ENCODE measurements around the gene NTSR2. TPM values are rescaled to one million over a fixed set of nuclear protein-coding genes. Genes with fewer than 3 reads are reported as not detected.

NTSR2 gene
- total RNA-seq, 1 experiment from 2014 or later, result not detected

DNA sequence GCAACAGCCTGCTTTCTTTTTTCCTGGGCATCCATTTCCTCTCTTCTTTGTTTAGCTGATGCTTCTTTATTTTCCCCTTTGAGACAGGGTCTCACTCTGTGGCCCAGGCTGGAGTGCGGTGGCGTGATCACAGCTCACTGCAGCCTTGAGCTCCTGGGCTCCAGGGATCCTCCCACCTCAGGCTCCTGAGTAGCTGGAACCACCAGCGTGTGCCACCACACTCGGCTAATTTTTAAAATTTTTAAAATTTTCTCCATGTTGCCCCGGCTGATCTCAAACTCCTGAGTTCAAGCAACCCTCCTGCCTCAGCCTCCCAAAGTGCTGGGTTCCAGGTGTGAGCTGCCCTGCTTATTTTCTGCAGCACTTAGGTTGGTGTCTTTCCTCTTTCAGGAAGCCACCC lies 58.7 kb downstream of the NTSR2 start:
- no peak for ATAC-seq
- ChIA-PET POLR2A (ENCODE audit: unreplicated experiment) (no interaction called here), CTCF (no interaction called here)
- H3K9me3 ChIP-seq (ENCODE audit: low read length), result no peaks in the 10 kb centered on the region
- BruUV-seq (replicated peaks), result no TSS peak
- H3F3A ChIP-seq (ENCODE audit: low read length, unreplicated experiment), result no peaks in the 10 kb centered on the region
- no peak overlapping the region for H3K9ac ChIP-seq (ENCODE audit: low read length)
- H3K27ac ChIP-seq (ENCODE audit: low read length), result no peak overlapping the region
- H3K4me1 ChIP-seq (ENCODE audit: insufficient read depth, low read length), result no peaks in the 10 kb centered on the region
- no peak overlapping the region for H3K4me3 ChIP-seq (ENCODE audit: low read length)
- H4K20me1 ChIP-seq (ENCODE audit: low read length), result no peaks in the 10 kb centered on the region
- DNase-seq, result no peak
- intact Hi-C loops (cut with micrococcal nuclease), result no loop called here
- H3K27me3 ChIP-seq (ENCODE audit: low read length), result no peaks in the 10 kb centered on the region
- no peaks in the 10 kb centered on the region for H3K9me2 ChIP-seq (replicated peaks; ENCODE audit: low read length)
- no peaks in the 10 kb centered on the region for H3K79me2 ChIP-seq (ENCODE audit: low read length)
- H3K4me2 ChIP-seq (ENCODE audit: low read length), result no peak overlapping the region
- TF ChIP-seq, protein P1, sequence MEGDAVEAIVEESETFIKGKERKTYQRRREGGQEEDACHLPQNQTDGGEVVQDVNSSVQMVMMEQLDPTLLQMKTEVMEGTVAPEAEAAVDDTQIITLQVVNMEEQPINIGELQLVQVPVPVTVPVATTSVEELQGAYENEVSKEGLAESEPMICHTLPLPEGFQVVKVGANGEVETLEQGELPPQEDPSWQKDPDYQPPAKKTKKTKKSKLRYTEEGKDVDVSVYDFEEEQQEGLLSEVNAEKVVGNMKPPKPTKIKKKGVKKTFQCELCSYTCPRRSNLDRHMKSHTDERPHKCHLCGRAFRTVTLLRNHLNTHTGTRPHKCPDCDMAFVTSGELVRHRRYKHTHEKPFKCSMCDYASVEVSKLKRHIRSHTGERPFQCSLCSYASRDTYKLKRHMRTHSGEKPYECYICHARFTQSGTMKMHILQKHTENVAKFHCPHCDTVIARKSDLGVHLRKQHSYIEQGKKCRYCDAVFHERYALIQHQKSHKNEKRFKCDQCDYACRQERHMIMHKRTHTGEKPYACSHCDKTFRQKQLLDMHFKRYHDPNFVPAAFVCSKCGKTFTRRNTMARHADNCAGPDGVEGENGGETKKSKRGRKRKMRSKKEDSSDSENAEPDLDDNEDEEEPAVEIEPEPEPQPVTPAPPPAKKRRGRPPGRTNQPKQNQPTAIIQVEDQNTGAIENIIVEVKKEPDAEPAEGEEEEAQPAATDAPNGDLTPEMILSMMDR (conservative IDR thresholded peaks at IDR 0.05; ENCODE audit: low read depth, low read length), result no peak
- no peak for TF ChIP-seq EZH2phosphoT487 (IDR thresholded peaks at IDR 0.05; ENCODE audit: borderline replicate concordance, low read length)
- no peak for TF ChIP-seq EZH2 (IDR thresholded peaks at IDR 0.05; ENCODE audit: low read length, unreplicated experiment)
- no peak overlapping the region for H2AFZ ChIP-seq (ENCODE audit: low read length)
- H3K36me3 ChIP-seq (ENCODE audit: low read depth, low read length), result no peaks in the 10 kb centered on the region

GRCh38 chr2:11610624-11611242 lies 59.3 kb downstream of the NTSR2 start:
- Histone ChIP-seq H3K4me2 (ENCODE audit: low read length) (no peak overlapping the region), H3K9me2 (replicated peaks; ENCODE audit: low read length) (no peaks in the 10 kb centered on the region), H4K20me1 (ENCODE audit: low read length) (no peaks in the 10 kb centered on the region), H3K79me2 (ENCODE audit: low read length) (no peaks in the 10 kb centered on the region), H2AFZ (ENCODE audit: low read length) (no peak overlapping the region), H3K4me3 (ENCODE audit: low read length) (no peak overlapping the region), H3K9ac (ENCODE audit: low read length) (no peak overlapping the region), H3K4me1 (ENCODE audit: insufficient read depth, low read length) (no peaks in the 10 kb centered on the region), H3K27me3 (ENCODE audit: low read length) (no peaks in the 10 kb centered on the region), H3K27ac (ENCODE audit: low read length) (no peak overlapping the region), H3F3A (ENCODE audit: low read length, unreplicated experiment) (no peaks in the 10 kb centered on the region), H3K9me3 (ENCODE audit: low read length) (no peaks in the 10 kb centered on the region), H3K36me3 (ENCODE audit: low read depth, low read length) (no peaks in the 10 kb centered on the region)
- BruUV-seq (replicated peaks), result no TSS peak
- ATAC-seq (no peak), DNase-seq (no peak)
- POLR2A ChIA-PET (ENCODE audit: unreplicated experiment), result no interaction called here
- intact Hi-C loops (cut with micrococcal nuclease), result no loop called here
- CTCF ChIA-PET, result no interaction called here
- TF ChIP-seq EZH2 (IDR thresholded peaks at IDR 0.05; ENCODE audit: low read length, unreplicated experiment) (no peak), EZH2phosphoT487 (IDR thresholded peaks at IDR 0.05; ENCODE audit: borderline replicate concordance, low read length) (no peak)
- TF ChIP-seq, protein P1 (conservative IDR thresholded peaks at IDR 0.05; ENCODE audit: low read depth, low read length), result no peak

Other genes with a start within 250 kb of the NTSR2 start
- 26.8 and 27.1 TPM in 2 replicates for gene E2F6, start 204.0 kb downstream of the NTSR2 start, total RNA-seq (2014; rRNA removed)
- gene GREB1, start 136.2 kb downstream of the NTSR2 start, total RNA-seq (2014; rRNA removed), result 0.29 and 0.62 TPM in 2 replicates
- 40.9 and 46.9 TPM in 2 replicates for gene LPIN1, start 76.4 kb upstream of the NTSR2 start, total RNA-seq (2014; rRNA removed)

All from PC-3 (cell line).